ENCODE data around the gene DNAH2. TPM values are rescaled to one million over a fixed set of nuclear protein-coding genes. Genes with fewer than 3 reads are reported as not detected.
A peak's percentile ranks its signal among the peaks of the same experiment; 100 is the strongest.

The DNAH2 gene
- total and polyA plus RNA-seq, 9 donors = 0.88 to 10.3 (median 2.5) TPM

DNA sequence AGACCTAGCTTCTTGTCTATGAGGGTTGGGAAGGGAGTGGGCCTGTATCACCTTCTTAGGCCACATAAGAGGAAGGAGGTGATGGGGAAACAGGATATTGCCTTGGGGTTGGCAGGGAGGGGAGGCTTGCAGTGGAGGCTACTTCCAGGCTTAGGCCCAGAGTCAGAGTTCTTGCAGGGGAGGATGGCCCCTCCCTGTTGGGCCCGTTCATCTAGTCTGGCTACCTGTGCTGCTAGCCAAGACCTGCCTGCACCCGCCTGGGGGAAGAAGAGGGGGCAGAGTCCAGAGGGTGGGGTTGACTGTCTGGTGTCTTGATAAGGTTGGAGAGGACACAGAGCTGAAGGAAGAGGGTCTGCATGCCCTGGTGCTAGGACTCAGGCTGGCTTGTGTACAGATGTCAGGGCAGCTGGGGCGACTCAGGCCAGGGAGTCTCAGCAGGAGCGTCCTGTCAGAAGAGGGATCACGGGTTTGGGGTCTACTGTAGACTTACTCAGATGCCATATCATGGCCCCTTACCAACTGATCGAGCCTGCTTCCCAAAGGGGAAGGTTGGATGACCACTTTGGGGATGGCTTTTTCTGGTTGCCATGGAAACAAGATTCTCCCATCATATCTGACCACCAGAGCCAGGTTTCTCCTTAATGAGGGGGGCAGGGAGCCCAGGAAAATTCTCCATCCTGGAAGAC lies 121.8 kb downstream of the DNAH2 start:
- DNase-seq = peak in 3 of 5 donors; percentile 35 to 37 (median 36)
- H3K4me1 ChIP-seq (ENCODE audit: insufficient read depth) = peaks cover 13% of the 10 kb centered on the region
- no peak for TF ChIP-seq POLR2A (IDR thresholded peaks at IDR 0.05)
- no peak for TF ChIP-seq EP300 (IDR thresholded peaks at IDR 0.05)
- TF ChIP-seq, protein P1, sequence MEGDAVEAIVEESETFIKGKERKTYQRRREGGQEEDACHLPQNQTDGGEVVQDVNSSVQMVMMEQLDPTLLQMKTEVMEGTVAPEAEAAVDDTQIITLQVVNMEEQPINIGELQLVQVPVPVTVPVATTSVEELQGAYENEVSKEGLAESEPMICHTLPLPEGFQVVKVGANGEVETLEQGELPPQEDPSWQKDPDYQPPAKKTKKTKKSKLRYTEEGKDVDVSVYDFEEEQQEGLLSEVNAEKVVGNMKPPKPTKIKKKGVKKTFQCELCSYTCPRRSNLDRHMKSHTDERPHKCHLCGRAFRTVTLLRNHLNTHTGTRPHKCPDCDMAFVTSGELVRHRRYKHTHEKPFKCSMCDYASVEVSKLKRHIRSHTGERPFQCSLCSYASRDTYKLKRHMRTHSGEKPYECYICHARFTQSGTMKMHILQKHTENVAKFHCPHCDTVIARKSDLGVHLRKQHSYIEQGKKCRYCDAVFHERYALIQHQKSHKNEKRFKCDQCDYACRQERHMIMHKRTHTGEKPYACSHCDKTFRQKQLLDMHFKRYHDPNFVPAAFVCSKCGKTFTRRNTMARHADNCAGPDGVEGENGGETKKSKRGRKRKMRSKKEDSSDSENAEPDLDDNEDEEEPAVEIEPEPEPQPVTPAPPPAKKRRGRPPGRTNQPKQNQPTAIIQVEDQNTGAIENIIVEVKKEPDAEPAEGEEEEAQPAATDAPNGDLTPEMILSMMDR (IDR thresholded peaks at IDR 0.05) = no peak
- H3K27ac ChIP-seq = peak overlapping the region in 1 of 2 donors; percentile 50
- WGBS, 3 donors = 43 to 49% (median 48%) methylated on average over 6 of the region's 6 CpGs
- H3K36me3 ChIP-seq = no peaks in the 10 kb centered on the region
- H3K4me3 ChIP-seq = no peak overlapping the region
- no peaks in the 10 kb centered on the region for H3K27me3 ChIP-seq
- intact Hi-C loops (cut with DNase I) = loop anchor here in 1 of 4 donors (10.0 kb wide), 1 partner anchor 215 kb away; the partner anchor contains the start of gene SAT2
- H3K9me3 ChIP-seq = no peaks in the 10 kb centered on the region

DNA sequence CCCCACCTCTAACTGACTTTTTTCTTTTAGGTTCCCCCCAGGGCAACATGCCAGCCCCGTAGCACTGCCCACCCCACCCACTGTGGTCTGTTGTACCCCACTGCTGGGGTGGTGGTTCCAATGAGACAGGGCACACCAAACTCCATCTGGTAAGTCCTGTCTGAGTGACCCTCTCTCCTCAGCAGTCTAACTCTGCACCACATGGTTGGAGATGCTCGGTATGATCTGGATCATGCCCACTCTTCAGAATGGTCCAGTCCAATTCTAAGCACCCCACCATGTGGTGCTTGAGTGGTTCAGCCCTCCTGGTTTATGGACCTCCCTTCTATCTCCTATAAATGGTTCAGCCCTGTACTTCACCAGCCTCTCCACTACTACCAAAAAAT lies 122.3 kb downstream of the DNAH2 start:
- WGBS, 3 donors = 18 to 32% (median 22%) methylated on average over 2 of the region's 2 CpGs
- peak in 3 of 5 donors; percentile 39 to 46 (median 44) for DNase-seq
- intact Hi-C loops (cut with DNase I) = loop anchor here in 2 of 4 donors (10.0 kb wide), 2 partner anchors 215 to 315 kb away; partner anchors contain the start of genes PER1 (in 1 of the 2) and SAT2 (in 1 of the 2)
- Histone ChIP-seq H3K4me1 (ENCODE audit: insufficient read depth) (peaks cover 13% of the 10 kb centered on the region), H3K36me3 (no peaks in the 10 kb centered on the region), H3K4me3 (no peak overlapping the region), H3K27me3 (no peaks in the 10 kb centered on the region), H3K27ac (peak overlapping the region in 1 of 2 donors; percentile 50), H3K9me3 (no peaks in the 10 kb centered on the region)
- no peak for TF ChIP-seq EP300 (IDR thresholded peaks at IDR 0.05)
- TF ChIP-seq POLR2A (IDR thresholded peaks at IDR 0.05) = no peak
- TF ChIP-seq, protein P1 (IDR thresholded peaks at IDR 0.05) = no peak

DNA sequence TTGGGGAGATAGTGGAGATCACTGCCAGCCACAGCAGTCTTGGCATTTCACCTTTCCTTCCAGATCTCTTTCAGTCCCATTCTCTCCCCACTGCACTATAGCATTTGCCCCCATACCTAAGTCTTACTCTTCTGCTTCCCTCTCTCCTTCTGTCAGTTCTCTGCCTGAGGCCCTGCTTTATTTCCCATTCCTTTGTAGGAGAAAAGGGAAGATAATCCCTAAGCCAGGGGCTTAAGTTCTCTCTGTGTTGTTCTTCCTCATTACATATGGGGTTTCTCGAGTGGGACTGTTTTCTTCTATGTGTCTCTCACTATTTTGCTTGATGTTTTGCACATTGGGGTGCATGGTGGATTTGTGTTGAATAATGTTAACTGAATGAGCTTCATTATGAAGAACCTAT lies 122.9 kb downstream of the DNAH2 start:
- Histone ChIP-seq H3K4me1 (ENCODE audit: insufficient read depth) (peaks cover 17% of the 10 kb centered on the region), H3K4me3 (no peak overlapping the region), H3K27ac (peak overlapping the region in 1 of 2 donors; percentile 90), H3K36me3 (no peaks in the 10 kb centered on the region), H3K9me3 (no peaks in the 10 kb centered on the region), H3K27me3 (no peaks in the 10 kb centered on the region)
- WGBS, 3 donors = 21 to 43% (median 24%) methylated on average over 1 of the region's 1 CpG
- intact Hi-C loops (cut with DNase I) = loop anchor here in 1 of 4 donors (10.0 kb wide), 1 partner anchor 314 kb away; the partner anchor contains the start of gene PER1
- no peak for TF ChIP-seq EP300 (IDR thresholded peaks at IDR 0.05)
- TF ChIP-seq POLR2A (IDR thresholded peaks at IDR 0.05) = no peak
- TF ChIP-seq, protein P1 (IDR thresholded peaks at IDR 0.05) = no peak
- DNase-seq = no peak

DNA sequence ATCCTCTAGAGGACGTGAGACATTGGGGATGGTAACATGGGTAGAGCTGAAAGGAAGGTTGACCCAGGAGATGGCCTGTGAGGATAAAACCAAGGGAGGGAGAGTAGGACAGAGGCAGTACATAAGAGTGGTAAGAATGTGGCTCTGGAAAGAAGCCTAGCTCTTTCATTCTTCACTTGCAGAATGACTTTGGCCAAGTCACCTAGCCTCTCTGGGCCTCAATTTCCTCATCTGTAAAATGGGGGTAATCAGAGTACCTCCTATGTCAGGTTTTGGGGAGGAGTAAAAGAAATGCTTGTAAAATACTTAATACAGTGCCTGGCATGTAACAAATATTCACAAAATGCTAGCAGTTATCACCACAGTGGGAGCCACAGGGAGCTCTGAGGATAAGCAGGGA lies 123.3 kb downstream of the DNAH2 start:
- Histone ChIP-seq H3K36me3 (no peaks in the 10 kb centered on the region), H3K27ac (peak overlapping the region; percentile 81 to 90), H3K9me3 (no peaks in the 10 kb centered on the region), H3K4me1 (ENCODE audit: insufficient read depth) (peaks cover 17% of the 10 kb centered on the region), H3K4me3 (no peak overlapping the region), H3K27me3 (no peaks in the 10 kb centered on the region)
- no peak for TF ChIP-seq EP300 (IDR thresholded peaks at IDR 0.05)
- TF ChIP-seq, protein P1 (IDR thresholded peaks at IDR 0.05) = no peak
- WGBS, 3 donors = 66 to 79% (median 70%) methylated on average over 1 of the region's 1 CpG
- DNase-seq = no peak
- intact Hi-C loops (cut with DNase I) = loop anchor here in 1 of 4 donors (10.0 kb wide), 1 partner anchor 314 kb away; the partner anchor contains the start of gene PER1
